ENCODE results near the gene AOC1. TPM values are rescaled to one million over a fixed set of nuclear protein-coding genes. Genes with fewer than 3 reads are reported as not detected.

Gene AOC1
- total RNA-seq, 5 donors from 2014 or later (not counting 1 experiment from before 2014, with no cell fraction given), result 0.15 to 0.28 TPM; not detected in 3

DNA sequence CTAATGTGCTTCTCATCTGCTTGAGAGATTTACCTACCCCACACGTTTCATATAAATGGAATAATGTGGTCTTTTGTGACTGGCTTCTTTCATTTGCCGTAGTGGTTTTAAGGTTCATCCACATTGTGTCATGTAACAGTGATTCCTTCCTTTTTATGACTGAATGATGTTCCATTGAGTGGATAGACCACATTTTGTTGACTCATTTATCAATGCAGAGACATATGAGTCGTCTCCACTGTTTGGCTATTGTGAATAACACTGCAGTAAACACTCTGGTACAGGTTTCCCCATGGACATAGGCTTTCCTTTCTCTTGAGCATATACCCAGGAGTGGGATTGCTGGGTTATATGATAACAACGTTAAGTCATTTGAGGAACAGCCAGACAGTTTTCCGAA lies 2.0 kb upstream of the AOC1 start:
- no peak overlapping the region for H3K27ac Mint-ChIP-seq
- DNase-seq, result no peak
- Histone ChIP-seq H3K4me3 (ENCODE audit: control insufficient read depth in 1 of 2, extremely low read depth in 1 of 2, low read length in 1 of 2) (no peak overlapping the region), H3K27ac (ENCODE audit: low read length) (no peak overlapping the region), H3K4me1 (ENCODE audit: control insufficient read depth in 1 of 2, extremely low read depth in 1 of 2, insufficient read depth in 2 of 2, low read length in 2 of 2) (no peaks in the 10 kb centered on the region), H3K9me3 (no peaks in the 10 kb centered on the region), H3K27me3 (replicated peaks in 1 of 2; ENCODE audit: control insufficient read depth in 2 of 2, extremely low read depth in 1 of 2, insufficient read depth in 2 of 2, low read length in 1 of 2) (peaks cover 0 to 37% of the 10 kb centered on the region in 2 experiments), H3K36me3 (ENCODE audit: control insufficient read depth in 2 of 2, extremely low read depth in 1 of 2, insufficient read depth in 1 of 2, low read length in 1 of 2) (no peaks in the 10 kb centered on the region)
- ChIA-PET POLR2A (no interaction called here), CTCF (no interaction called here)
- WGBS (ENCODE audit: insufficient coverage), result 57% methylated on average over 1 of the region's 5 CpGs
- no peak overlapping the region for H3K4me3 Mint-ChIP-seq
- H3K27me3 Mint-ChIP-seq, result peaks cover 28 to 31% of the 10 kb centered on the region in 2 donors
- no peaks in the 10 kb centered on the region for H3K4me1 Mint-ChIP-seq
- no peaks in the 10 kb centered on the region for H3K9me3 Mint-ChIP-seq
- no peaks in the 10 kb centered on the region for H3K36me3 Mint-ChIP-seq
- no peak for ATAC-seq (replicated peaks in 1 of 4)

DNA sequence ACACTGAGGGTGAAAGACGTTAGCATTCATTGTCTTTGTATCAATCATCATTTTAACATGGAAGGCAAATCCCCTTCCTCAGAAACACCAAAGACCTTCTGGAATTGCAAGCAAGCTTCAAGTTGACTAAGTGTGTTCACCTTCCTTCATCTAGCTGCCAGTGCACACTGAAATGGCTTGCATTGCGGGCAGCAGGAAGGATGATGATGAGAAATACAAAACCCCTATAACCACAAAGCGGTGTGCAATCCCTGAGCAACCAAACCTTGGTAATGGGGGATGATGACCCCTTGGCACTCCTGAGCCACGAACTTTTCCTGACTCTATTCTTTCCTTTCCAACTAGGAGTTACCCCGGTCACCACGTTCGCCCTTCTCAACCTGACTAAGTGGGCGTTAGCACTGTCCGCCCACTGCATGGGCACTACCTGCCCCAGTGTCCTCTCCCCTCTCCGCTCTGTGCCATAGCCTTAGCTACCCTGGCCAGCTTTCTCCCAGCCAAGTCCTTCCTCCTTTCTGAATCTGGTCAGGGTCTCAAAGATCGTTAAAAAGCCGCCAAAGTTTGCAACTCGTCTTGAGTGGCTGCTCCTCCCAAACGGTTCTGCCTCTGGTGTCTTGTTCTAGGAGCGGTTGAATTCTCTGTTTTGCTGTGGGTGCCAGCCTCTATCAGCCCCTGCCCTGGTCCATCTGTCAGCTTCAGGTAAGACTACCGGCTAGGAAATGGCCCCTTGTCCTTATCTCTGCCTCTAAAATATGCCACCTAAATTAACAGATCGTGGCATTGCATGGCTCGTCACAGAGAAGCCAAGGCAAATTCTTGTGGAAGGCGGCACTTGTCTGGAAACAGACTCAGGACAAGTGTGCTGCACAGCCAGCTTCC lies 586 bp upstream of the AOC1 start:
- H3K4me3 Mint-ChIP-seq, result no peak overlapping the region
- peaks cover 34 to 36% of the 10 kb centered on the region in 2 donors for H3K27me3 Mint-ChIP-seq
- POLR2A ChIA-PET, result no interaction called here
- Histone ChIP-seq H3K27me3 (replicated peaks in 1 of 2; ENCODE audit: control insufficient read depth in 2 of 2, extremely low read depth in 1 of 2, insufficient read depth in 2 of 2, low read length in 1 of 2) (peaks cover 0 to 47% of the 10 kb centered on the region in 2 experiments), H3K36me3 (ENCODE audit: control insufficient read depth in 2 of 2, extremely low read depth in 1 of 2, insufficient read depth in 1 of 2, low read length in 1 of 2) (no peaks in the 10 kb centered on the region), H3K27ac (ENCODE audit: low read length) (no peak overlapping the region), H3K9me3 (no peaks in the 10 kb centered on the region), H3K4me3 (ENCODE audit: control insufficient read depth in 1 of 2, extremely low read depth in 1 of 2, low read length in 1 of 2) (no peak overlapping the region), H3K4me1 (ENCODE audit: control insufficient read depth in 1 of 2, extremely low read depth in 1 of 2, insufficient read depth in 2 of 2, low read length in 2 of 2) (no peaks in the 10 kb centered on the region)
- ATAC-seq (replicated peaks in 1 of 4) (no peak), DNase-seq (no peak)
- H3K4me1 Mint-ChIP-seq, result no peaks in the 10 kb centered on the region
- no peaks in the 10 kb centered on the region for H3K36me3 Mint-ChIP-seq
- H3K9me3 Mint-ChIP-seq, result no peaks in the 10 kb centered on the region
- CTCF ChIA-PET, result no interaction called here
- 81% methylated on average over 17 of the region's 19 CpGs for WGBS (ENCODE audit: insufficient coverage)
- H3K27ac Mint-ChIP-seq, result no peak overlapping the region

DNA sequence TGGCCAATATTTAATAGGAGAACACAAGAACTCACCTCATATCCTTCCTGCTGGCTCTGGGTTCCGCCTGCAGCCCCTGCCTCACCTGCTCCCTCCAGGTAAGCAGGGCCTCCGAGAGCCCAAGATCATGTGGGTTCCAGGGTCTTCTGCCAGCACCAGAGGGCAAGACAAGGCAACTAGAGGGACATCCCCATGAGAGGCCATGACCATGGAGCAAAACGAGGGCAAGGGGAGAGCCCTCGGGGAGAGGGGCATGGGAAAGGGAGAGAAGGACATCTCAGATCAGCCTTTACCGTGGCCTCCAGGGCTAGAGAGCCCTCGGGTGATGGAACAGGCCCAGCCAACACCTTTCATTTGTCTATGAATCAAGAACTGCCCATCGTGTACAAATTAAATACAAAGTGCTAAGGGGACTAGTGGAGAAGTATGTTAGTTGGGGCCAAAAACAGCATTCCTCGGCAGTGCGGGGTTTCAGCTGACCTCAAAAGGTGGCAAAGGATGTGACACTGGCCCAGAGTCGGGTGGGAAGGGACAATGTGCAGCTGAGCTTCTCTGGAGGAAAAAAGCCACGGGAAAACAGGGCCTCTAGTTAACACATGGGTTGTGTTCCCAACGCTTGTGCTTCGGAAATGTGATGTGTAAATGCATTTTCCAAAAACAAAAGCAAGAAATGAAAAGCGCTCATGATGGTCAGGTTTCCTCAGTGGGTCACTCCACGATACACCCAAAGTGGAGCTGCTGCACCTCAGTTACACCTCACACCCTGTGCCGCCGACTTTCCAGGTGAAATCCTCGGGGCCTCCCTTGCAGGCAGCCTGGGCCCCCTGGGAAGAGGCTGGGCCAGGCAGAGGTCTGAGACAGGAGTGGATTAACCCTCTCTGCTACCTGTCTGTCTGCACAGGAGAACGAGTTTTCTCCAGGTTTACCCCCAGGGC lies 2.0 kb downstream of the AOC1 start:
- Mint-ChIP-seq H3K4me3 (no peak overlapping the region), H3K9me3 (no peaks in the 10 kb centered on the region), H3K27ac (no peak overlapping the region), H3K27me3 (peaks cover 34 to 38% of the 10 kb centered on the region in 2 donors), H3K36me3 (no peaks in the 10 kb centered on the region), H3K4me1 (no peaks in the 10 kb centered on the region)
- no peaks in the 10 kb centered on the region for H3K9me3 ChIP-seq
- H3K27me3 ChIP-seq (replicated peaks in 1 of 2; ENCODE audit: control insufficient read depth in 2 of 2, extremely low read depth in 1 of 2, insufficient read depth in 2 of 2, low read length in 1 of 2), result peaks cover 0 to 57% of the 10 kb centered on the region in 2 experiments
- no peak overlapping the region for H3K27ac ChIP-seq (ENCODE audit: low read length)
- DNase-seq, result peak in 1 of 35 experiments; percentile 11
- ChIA-PET POLR2A (no interaction called here), CTCF (no interaction called here)
- no peaks in the 10 kb centered on the region for H3K4me1 ChIP-seq (ENCODE audit: control insufficient read depth in 1 of 2, extremely low read depth in 1 of 2, insufficient read depth in 2 of 2, low read length in 2 of 2)
- no peaks in the 10 kb centered on the region for H3K36me3 ChIP-seq (ENCODE audit: control insufficient read depth in 2 of 2, extremely low read depth in 1 of 2, insufficient read depth in 1 of 2, low read length in 1 of 2)
- no peak overlapping the region for H3K4me3 ChIP-seq (ENCODE audit: control insufficient read depth in 1 of 2, extremely low read depth in 1 of 2, low read length in 1 of 2)
- ATAC-seq (replicated peaks in 1 of 4), result no peak
- WGBS (ENCODE audit: insufficient coverage), result 64% methylated on average over 8 of the region's 19 CpGs

DNA sequence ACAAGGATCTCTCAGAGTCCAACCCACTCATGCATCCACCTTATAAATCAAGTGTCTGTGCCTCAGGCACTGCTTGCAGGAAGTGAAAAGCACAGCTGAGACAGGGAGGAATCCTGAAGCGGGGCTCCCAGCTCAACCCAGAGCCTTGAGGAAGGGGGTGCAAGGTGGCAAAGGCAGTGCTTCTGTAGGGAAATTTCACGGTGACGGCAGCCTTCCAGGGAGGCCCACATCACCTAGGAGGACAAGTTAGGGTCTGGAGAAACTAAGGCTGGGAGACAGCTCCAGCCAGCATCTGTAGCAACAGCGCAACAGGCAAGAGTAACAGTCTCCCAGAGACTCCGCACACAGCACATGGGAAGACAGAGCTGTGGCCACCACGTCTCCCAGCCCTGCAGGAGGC lies 2.7 kb downstream of the AOC1 start:
- H3K27me3 Mint-ChIP-seq, result peaks cover 30 to 38% of the 10 kb centered on the region in 2 donors
- Histone ChIP-seq H3K4me3 (ENCODE audit: control insufficient read depth in 1 of 2, extremely low read depth in 1 of 2, low read length in 1 of 2) (no peak overlapping the region), H3K36me3 (ENCODE audit: control insufficient read depth in 2 of 2, extremely low read depth in 1 of 2, insufficient read depth in 1 of 2, low read length in 1 of 2) (no peaks in the 10 kb centered on the region), H3K27me3 (replicated peaks in 1 of 2; ENCODE audit: control insufficient read depth in 2 of 2, extremely low read depth in 1 of 2, insufficient read depth in 2 of 2, low read length in 1 of 2) (peaks cover 0 to 57% of the 10 kb centered on the region in 2 experiments), H3K4me1 (ENCODE audit: control insufficient read depth in 1 of 2, extremely low read depth in 1 of 2, insufficient read depth in 2 of 2, low read length in 2 of 2) (no peaks in the 10 kb centered on the region), H3K27ac (ENCODE audit: low read length) (no peak overlapping the region), H3K9me3 (no peaks in the 10 kb centered on the region)
- POLR2A ChIA-PET, result no interaction called here
- H3K4me3 Mint-ChIP-seq, result no peak overlapping the region
- CTCF ChIA-PET, result no interaction called here
- DNase-seq (peak in 1 of 35 experiments; percentile 12), ATAC-seq (replicated peaks in 1 of 4) (no peak)
- H3K27ac Mint-ChIP-seq, result no peak overlapping the region
- no peaks in the 10 kb centered on the region for H3K4me1 Mint-ChIP-seq
- H3K9me3 Mint-ChIP-seq, result no peaks in the 10 kb centered on the region
- H3K36me3 Mint-ChIP-seq, result no peaks in the 10 kb centered on the region
- WGBS (ENCODE audit: insufficient coverage), result no CpG with 5 or more reads among the region's 6 CpGs

- 88% methylated on average over 8 of the region's 9 CpGs for WGBS (ENCODE audit: insufficient coverage)
- no peak for ATAC-seq (replicated peaks in 1 of 4)
- no peak overlapping the region for H3K27ac Mint-ChIP-seq
- H3K36me3 Mint-ChIP-seq, result no peaks in the 10 kb centered on the region
- no peaks in the 10 kb centered on the region for H3K4me1 Mint-ChIP-seq
- DNase-seq, result no peak
- CTCF ChIA-PET, result no interaction called here
- Histone ChIP-seq H3K4me3 (ENCODE audit: control insufficient read depth in 1 of 2, extremely low read depth in 1 of 2, low read length in 1 of 2) (no peak overlapping the region), H3K9me3 (no peaks in the 10 kb centered on the region), H3K4me1 (ENCODE audit: control insufficient read depth in 1 of 2, extremely low read depth in 1 of 2, insufficient read depth in 2 of 2, low read length in 2 of 2) (no peaks in the 10 kb centered on the region), H3K36me3 (ENCODE audit: control insufficient read depth in 2 of 2, extremely low read depth in 1 of 2, insufficient read depth in 1 of 2, low read length in 1 of 2) (no peaks in the 10 kb centered on the region), H3K27me3 (replicated peaks in 1 of 2; ENCODE audit: control insufficient read depth in 2 of 2, extremely low read depth in 1 of 2, insufficient read depth in 2 of 2, low read length in 1 of 2) (peaks cover 0 to 60% of the 10 kb centered on the region in 2 experiments), H3K27ac (ENCODE audit: low read length) (no peak overlapping the region)
- H3K27me3 Mint-ChIP-seq, result peaks cover 25 to 37% of the 10 kb centered on the region in 2 donors
- POLR2A ChIA-PET, result no interaction called here
- no peaks in the 10 kb centered on the region for H3K9me3 Mint-ChIP-seq
- H3K4me3 Mint-ChIP-seq, result no peak overlapping the region
Measured at GRCh38 chr7:150855476-150856302, 3.4 kb downstream of the AOC1 start.

Measured in T-cell (primary cell).